HL-60 (cell line): ENCODE measurements around the gene LY6G6D.
A peak's percentile ranks its signal among the peaks of the same experiment; 100 is the strongest.

Experiments
- DNase-seq, 2 experiments: peaks; one replicate each; pipeline ENCODE4 v3.0.0-alpha.2; 2010 to 2020; ENCODE audit warnings: low read depth in 1 of 2, low spot score in 1 of 2
- H3K27ac ChIP-seq: fragments of 250-450 bp; sonication (Bioruptor Pico); replicated peaks from 2 replicates; pipeline ENCODE4 v1.5.1; 2020; ENCODE audit warnings: mild to moderate bottlenecking, moderate library complexity
- H3K27me3 ChIP-seq: fragments of 250-450 bp; sonication (Bioruptor Pico); 2 replicates; pipeline ENCODE4 v1.5.1; 2021; ENCODE audit warnings: mild to moderate bottlenecking, moderate library complexity; ENCODE audit not compliant: insufficient read depth, poor library complexity, severe bottlenecking
- H3K4me3 ChIP-seq: replicated peaks from 2 replicates; pipeline ENCODE4 v1.5.1; 2011; ENCODE audit warnings: mild to moderate bottlenecking, control low read depth, low read length; ENCODE audit not compliant: insufficient read depth
- GABPA ChIP-seq: IDR thresholded peaks from 2 replicates; pipeline ENCODE4 v1.6.1; 2012; ENCODE audit warnings: low read depth
- POLR2AphosphoS5 ChIP-seq: IDR thresholded peaks from 2 replicates; pipeline ENCODE4 v1.6.1; 2012; ENCODE audit warnings: low read depth
- REST ChIP-seq: IDR thresholded peaks from 2 replicates; pipeline ENCODE4 v1.6.1; 2012; ENCODE audit warnings: low read depth; ENCODE audit not compliant: insufficient replicate concordance
- SPI1 ChIP-seq: IDR thresholded peaks from 2 replicates; pipeline ENCODE4 v1.6.1; 2012; ENCODE audit warnings: low read depth, mild to moderate bottlenecking, borderline replicate concordance
- TF ChIP-seq, protein P1 (sequence below): IDR thresholded peaks from one replicate; pipeline ENCODE4 v1.5.1; 2011; ENCODE audit warnings: low read length, control low read depth, inconsistent platforms; ENCODE audit not compliant: insufficient read depth

Gene LY6G6D

DNA sequence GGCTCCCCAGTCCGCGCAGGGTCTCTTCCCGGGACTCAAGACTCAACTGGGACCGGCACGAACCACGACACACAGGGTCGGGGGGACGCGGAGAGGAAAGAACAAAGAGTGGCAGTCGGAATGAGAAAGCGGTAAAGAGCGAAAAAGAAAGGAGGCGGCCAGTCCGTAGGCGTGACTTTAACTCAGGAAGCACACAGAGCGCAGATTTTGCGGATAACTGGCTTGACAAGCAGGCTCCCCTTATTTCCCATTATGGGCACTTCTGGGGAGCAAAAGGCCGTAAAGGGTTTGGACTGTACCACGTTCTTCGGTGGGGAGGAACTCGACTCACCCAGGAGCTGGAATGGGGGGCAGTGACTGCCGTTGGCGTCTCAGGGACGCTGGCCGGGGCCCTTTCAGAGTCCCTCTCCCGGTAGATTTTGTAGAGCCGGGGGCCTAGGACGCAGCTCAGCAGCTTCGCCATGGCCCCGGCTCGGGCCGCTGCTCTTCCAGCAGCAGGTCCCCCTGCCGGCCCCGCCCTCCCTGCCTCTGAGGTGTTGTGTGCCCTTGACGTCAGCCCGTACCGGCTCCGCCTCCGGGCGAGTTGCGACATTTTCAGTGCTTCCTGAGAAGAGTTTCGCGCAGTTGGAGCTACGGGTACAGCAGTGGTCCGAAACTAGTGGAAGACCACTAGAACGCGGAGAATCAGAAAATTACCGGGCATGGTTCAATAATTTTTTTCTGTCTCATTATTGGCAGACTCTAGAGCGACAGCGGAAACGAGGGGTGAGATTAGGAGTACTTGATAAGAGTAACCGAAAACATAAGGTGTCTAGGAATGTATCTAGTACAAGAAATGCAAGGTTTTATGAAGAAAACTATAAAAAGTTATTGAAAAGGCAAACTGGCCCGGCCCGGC lies 12.1 kb upstream of the LY6G6D start, which contains the start of gene ABHD16A:
Gene ABHD16A (minus strand): TSS at position 506 of the 898 bp plus-strand sequence. CDS start 43 bp downstream, at position 463.
- DNase-seq = peak; percentile 100
- TF ChIP-seq SPI1 (no peak), GABPA (peak; percentile 47), REST (peak; percentile 38)
- Histone ChIP-seq H3K27ac (peak within 1 kb of the TSS; percentile 96), H3K4me3 (peak within 1 kb of the TSS; percentile 64), H3K27me3 (no peaks in the 10 kb centered on the region)

DNA sequence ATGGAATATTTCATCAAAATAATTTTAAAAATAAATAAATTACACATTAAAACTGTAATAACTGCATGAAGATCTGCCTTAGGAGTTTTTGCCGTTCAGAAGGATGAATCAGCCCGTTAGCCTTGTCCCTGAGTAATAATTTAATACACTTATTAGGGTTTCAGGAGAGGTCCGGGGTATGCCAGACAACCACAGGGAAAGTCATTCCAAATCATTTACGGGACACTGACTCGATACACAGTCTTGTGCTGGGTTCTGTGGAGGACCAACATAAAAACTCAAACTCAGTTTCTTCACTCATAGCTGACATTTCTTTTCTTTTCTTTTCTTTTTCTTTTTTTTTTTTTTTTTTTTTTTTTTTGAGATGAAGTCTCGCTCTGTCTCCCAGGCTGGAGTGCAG lies 9.2 kb upstream of the LY6G6D start:
- H3K4me3 ChIP-seq = no peak overlapping the region
- no peaks in the 10 kb centered on the region for H3K27me3 ChIP-seq
- no peak for DNase-seq
- H3K27ac ChIP-seq = no peak overlapping the region
- TF ChIP-seq REST (no peak), POLR2AphosphoS5 (no peak), GABPA (no peak), SPI1 (no peak)
- TF ChIP-seq, protein P1, sequence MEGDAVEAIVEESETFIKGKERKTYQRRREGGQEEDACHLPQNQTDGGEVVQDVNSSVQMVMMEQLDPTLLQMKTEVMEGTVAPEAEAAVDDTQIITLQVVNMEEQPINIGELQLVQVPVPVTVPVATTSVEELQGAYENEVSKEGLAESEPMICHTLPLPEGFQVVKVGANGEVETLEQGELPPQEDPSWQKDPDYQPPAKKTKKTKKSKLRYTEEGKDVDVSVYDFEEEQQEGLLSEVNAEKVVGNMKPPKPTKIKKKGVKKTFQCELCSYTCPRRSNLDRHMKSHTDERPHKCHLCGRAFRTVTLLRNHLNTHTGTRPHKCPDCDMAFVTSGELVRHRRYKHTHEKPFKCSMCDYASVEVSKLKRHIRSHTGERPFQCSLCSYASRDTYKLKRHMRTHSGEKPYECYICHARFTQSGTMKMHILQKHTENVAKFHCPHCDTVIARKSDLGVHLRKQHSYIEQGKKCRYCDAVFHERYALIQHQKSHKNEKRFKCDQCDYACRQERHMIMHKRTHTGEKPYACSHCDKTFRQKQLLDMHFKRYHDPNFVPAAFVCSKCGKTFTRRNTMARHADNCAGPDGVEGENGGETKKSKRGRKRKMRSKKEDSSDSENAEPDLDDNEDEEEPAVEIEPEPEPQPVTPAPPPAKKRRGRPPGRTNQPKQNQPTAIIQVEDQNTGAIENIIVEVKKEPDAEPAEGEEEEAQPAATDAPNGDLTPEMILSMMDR = no peak

- TF ChIP-seq, protein P1 = no peak
- TF ChIP-seq POLR2AphosphoS5 (no peak), REST (no peak), SPI1 (no peak), GABPA (no peak)
- no peaks in the 10 kb centered on the region for H3K27me3 ChIP-seq
- DNase-seq = no peak
- no peak within 1 kb of the TSS for H3K27ac ChIP-seq
- no peak within 1 kb of the TSS for H3K4me3 ChIP-seq
These were observed 8.5 kb upstream of the LY6G6D start, which contains the start of gene LY6G6F for GRCh38 chr6:31706599-31706998. TSS of gene LY6G6F (plus strand) at chr6:31706866. CDS start at chr6:31706907, 41 bp downstream.
